Stimulated activated CD8-positive, alpha-beta memory T cell treated with anti-CD3 and anti-CD28 coated beads, Interleukin-4, amount 100 ng/mL, for 4 hours (primary cell): ENCODE results near the gene SLMAP.

Experiments
- DNase-seq, 2 donors: peaks; one replicate each; pipeline ENCODE4 v3.0.0-alpha.2; 2020; ENCODE audit warnings: low read depth in 2 of 2, low spot score in 1 of 2

The SLMAP gene

GRCh38 chr3:57755741-57756527 is at the start of gene SLMAP:
TSS of gene SLMAP (plus strand) at chr3:57756309. CDS start at chr3:57757652, 1,343 bp downstream.
- DNase-seq = peak; percentile 89 to 95

- DNase-seq = no peak
Measured at GRCh38 chr3:57706462-57706861, 49.6 kb upstream of the SLMAP start.

- DNase-seq = no peak
Measured at GRCh38 chr3:57709031-57709430, 47.1 kb upstream of the SLMAP start.

- DNase-seq = no peak
Measured at GRCh38 chr3:57709559-57709958, 46.5 kb upstream of the SLMAP start.

- DNase-seq = no peak
Measured at GRCh38 chr3:57715686-57716085, 40.4 kb upstream of the SLMAP start.

GRCh38 chr3:57717205-57717868 is 38.8 kb upstream of the SLMAP start:
- no peak for DNase-seq

GRCh38 chr3:57718118-57718517 is 38.0 kb upstream of the SLMAP start:
- no peak for DNase-seq

GRCh38 chr3:57726397-57726796 is 29.7 kb upstream of the SLMAP start:
- DNase-seq = no peak

- DNase-seq = no peak
Measured at GRCh38 chr3:57727106-57727505, 29.0 kb upstream of the SLMAP start.

- DNase-seq = no peak
Measured at GRCh38 chr3:57729334-57730045, 26.6 kb upstream of the SLMAP start.

GRCh38 chr3:57730682-57731081 is 25.4 kb upstream of the SLMAP start:
- no peak for DNase-seq

GRCh38 chr3:57731311-57731710 is 24.8 kb upstream of the SLMAP start:
- DNase-seq = no peak

GRCh38 chr3:57733790-57734189 is 22.3 kb upstream of the SLMAP start:
- no peak for DNase-seq

GRCh38 chr3:57735405-57735804 is 20.7 kb upstream of the SLMAP start:
- DNase-seq = no peak

GRCh38 chr3:57737840-57738239 is 18.3 kb upstream of the SLMAP start:
- DNase-seq = no peak

GRCh38 chr3:57738391-57738790 is 17.7 kb upstream of the SLMAP start:
- no peak for DNase-seq

GRCh38 chr3:57740027-57740426 is 16.1 kb upstream of the SLMAP start:
- no peak for DNase-seq

GRCh38 chr3:57743496-57743895 is 12.6 kb upstream of the SLMAP start:
- no peak for DNase-seq

- no peak for DNase-seq
Measured at GRCh38 chr3:57745101-57745500, 11.0 kb upstream of the SLMAP start.

- no peak for DNase-seq
Measured at GRCh38 chr3:57746156-57747010, 9.7 kb upstream of the SLMAP start.

GRCh38 chr3:57749542-57749941 is 6.6 kb upstream of the SLMAP start:
- DNase-seq = no peak
